Neural cell (in vitro differentiated cells): ENCODE results near the gene LHX2.

ENCODE experiments used
- CTCF ChIP-seq: fragments of 450-650 bp; IDR thresholded peaks from 2 replicates; pipeline ENCODE4 v1.5.1; 2014; ENCODE audit warnings: antibody characterized with exemption, mild to moderate bottlenecking, moderate library complexity; ENCODE audit not compliant: poor library complexity, severe bottlenecking
- EP300 ChIP-seq: fragments of 450-650 bp; conservative IDR thresholded peaks from 2 replicates; pipeline ENCODE4 v1.6.1; 2014; ENCODE audit warnings: antibody characterized with exemption, mild to moderate bottlenecking, moderate library complexity; ENCODE audit not compliant: poor library complexity, severe bottlenecking
- EZH2 ChIP-seq: fragments of 200-600, 300-800 bp; shearing (Covaris generic), sonication (generic); IDR thresholded peaks from 2 replicates; pipeline ENCODE4 v1.6.1; 2014; ENCODE audit warnings: antibody characterized with exemption, low read length, borderline replicate concordance, mild to moderate bottlenecking; ENCODE audit not compliant: insufficient read depth, poor library complexity, severe bottlenecking
- RAD21 ChIP-seq: fragments of 450-650 bp; conservative IDR thresholded peaks from 2 replicates; pipeline ENCODE4 v1.6.1; 2014; ENCODE audit warnings: antibody characterized with exemption, mild to moderate bottlenecking, moderate library complexity

GRCh38 chr9:124046189-124046588 lies 34.6 kb downstream of the LHX2 start:
- no peak for TF ChIP-seq CTCF
- TF ChIP-seq EZH2 = no peak
- no peak for TF ChIP-seq EP300
- no peak for TF ChIP-seq RAD21
